Liver (tissue), 3 donors: ENCODE measurements around the gene TANGO2.

ENCODE experiments used
- ATF3 ChIP-seq: IDR thresholded peaks from 2 replicates; pipeline ENCODE4 v1.6.1; 2016; ENCODE audit warnings: antibody characterized with exemption
- GABPA ChIP-seq, 2 donors: IDR thresholded peaks in 1 of 2; conservative IDR thresholded peaks in 1 of 2; 2 replicates each; pipeline ENCODE4 v1.6.1; 2016; ENCODE audit warnings: antibody characterized with exemption in 2 of 2, mild to moderate bottlenecking in 1 of 2, moderate library complexity in 1 of 2
- JUND ChIP-seq, 2 donors: IDR thresholded peaks; 2 replicates each; pipeline ENCODE4 v1.6.1; 2016; ENCODE audit warnings: antibody characterized with exemption in 2 of 2
- SP1 ChIP-seq: IDR thresholded peaks from 2 replicates; pipeline ENCODE4 v1.6.1; 2018; ENCODE audit warnings: antibody characterized with exemption, mild to moderate bottlenecking
- TAF1 ChIP-seq: conservative IDR thresholded peaks from 2 replicates; pipeline ENCODE4 v1.6.1; 2016; ENCODE audit warnings: antibody characterized with exemption, mild to moderate bottlenecking
- TF ChIP-seq, protein P1 (sequence below): fragments of 150-350 bp; IDR thresholded peaks from 2 replicates; pipeline ENCODE4 v1.5.1; 2017; ENCODE audit warnings: improper control_type of control experiment, low read depth, low read length; ENCODE audit not compliant: missing input control
- TF ChIP-seq, protein P2 (sequence below): IDR thresholded peaks from 2 replicates; pipeline ENCODE4 v1.6.1; 2016; ENCODE audit warnings: antibody characterized with exemption, mild to moderate bottlenecking
- donor health status: healthy.
- donor health status: healthy.

DNA sequence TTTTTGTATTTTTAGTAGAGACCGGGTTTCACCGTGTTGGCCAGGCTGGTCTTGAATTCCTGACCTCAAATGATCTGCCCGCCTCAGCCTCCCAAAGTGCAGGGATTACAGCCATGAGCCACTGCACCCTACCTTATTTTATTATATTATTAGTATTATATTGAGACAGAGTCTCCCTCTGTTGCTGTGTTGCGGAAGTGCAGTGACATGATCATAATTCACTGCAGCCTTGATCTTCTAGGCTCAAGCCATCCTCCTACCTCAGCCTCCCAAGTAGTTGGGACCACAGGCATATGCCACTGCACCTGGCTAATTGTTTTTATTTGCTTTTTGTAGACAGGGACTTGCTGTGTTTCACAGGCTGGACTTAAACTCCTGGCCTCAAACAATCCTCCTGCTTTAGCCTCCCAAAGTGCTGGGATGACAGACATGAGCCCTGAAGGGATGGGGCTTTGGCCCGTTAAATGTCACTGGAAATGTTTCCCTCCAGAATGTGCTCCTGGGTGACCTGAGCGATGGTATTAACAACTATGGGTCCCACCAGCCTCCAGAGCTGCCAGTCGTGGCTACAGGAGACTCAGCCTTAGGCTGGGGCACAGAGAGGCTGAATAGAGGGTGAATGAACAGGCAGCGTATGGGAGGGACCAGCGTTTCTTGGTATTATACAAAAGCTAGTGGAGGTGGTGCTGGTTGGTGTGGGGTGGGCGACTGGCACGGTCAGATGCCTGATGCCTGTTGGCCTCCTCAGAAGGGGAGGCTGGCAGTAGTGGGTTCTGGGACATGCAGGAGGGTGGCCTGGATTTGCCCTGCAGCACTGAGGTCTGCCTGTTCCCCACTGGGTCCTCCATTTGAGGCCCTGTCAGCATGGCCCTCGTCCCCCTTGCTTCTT is 7.3 kb downstream of the TANGO2 start:
- no peak for TF ChIP-seq SP1
- TF ChIP-seq, protein P1, sequence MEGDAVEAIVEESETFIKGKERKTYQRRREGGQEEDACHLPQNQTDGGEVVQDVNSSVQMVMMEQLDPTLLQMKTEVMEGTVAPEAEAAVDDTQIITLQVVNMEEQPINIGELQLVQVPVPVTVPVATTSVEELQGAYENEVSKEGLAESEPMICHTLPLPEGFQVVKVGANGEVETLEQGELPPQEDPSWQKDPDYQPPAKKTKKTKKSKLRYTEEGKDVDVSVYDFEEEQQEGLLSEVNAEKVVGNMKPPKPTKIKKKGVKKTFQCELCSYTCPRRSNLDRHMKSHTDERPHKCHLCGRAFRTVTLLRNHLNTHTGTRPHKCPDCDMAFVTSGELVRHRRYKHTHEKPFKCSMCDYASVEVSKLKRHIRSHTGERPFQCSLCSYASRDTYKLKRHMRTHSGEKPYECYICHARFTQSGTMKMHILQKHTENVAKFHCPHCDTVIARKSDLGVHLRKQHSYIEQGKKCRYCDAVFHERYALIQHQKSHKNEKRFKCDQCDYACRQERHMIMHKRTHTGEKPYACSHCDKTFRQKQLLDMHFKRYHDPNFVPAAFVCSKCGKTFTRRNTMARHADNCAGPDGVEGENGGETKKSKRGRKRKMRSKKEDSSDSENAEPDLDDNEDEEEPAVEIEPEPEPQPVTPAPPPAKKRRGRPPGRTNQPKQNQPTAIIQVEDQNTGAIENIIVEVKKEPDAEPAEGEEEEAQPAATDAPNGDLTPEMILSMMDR = peak; percentile 33
- no peak for TF ChIP-seq JUND (IDR thresholded peaks at IDR 0.05)
- no peak for TF ChIP-seq ATF3
- TF ChIP-seq, protein P2, sequence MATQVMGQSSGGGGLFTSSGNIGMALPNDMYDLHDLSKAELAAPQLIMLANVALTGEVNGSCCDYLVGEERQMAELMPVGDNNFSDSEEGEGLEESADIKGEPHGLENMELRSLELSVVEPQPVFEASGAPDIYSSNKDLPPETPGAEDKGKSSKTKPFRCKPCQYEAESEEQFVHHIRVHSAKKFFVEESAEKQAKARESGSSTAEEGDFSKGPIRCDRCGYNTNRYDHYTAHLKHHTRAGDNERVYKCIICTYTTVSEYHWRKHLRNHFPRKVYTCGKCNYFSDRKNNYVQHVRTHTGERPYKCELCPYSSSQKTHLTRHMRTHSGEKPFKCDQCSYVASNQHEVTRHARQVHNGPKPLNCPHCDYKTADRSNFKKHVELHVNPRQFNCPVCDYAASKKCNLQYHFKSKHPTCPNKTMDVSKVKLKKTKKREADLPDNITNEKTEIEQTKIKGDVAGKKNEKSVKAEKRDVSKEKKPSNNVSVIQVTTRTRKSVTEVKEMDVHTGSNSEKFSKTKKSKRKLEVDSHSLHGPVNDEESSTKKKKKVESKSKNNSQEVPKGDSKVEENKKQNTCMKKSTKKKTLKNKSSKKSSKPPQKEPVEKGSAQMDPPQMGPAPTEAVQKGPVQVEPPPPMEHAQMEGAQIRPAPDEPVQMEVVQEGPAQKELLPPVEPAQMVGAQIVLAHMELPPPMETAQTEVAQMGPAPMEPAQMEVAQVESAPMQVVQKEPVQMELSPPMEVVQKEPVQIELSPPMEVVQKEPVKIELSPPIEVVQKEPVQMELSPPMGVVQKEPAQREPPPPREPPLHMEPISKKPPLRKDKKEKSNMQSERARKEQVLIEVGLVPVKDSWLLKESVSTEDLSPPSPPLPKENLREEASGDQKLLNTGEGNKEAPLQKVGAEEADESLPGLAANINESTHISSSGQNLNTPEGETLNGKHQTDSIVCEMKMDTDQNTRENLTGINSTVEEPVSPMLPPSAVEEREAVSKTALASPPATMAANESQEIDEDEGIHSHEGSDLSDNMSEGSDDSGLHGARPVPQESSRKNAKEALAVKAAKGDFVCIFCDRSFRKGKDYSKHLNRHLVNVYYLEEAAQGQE = no peak
- TF ChIP-seq GABPA (IDR thresholded peaks at IDR 0.05 in 1 of 2, conservative IDR thresholded peaks at IDR 0.05 in 1 of 2) = no peak
- no peak for TF ChIP-seq TAF1
